GM18502 (cell line): Measurements from ENCODE around the gene NUCB2.
A peak's percentile ranks its signal among the peaks of the same experiment; 100 is the strongest.
"Not testable (repeated sequence)": the region's sequence is repeated elsewhere in the genome, so short reads cannot be mapped to it uniquely, and the experiment has no call there.

Experiments used
- ATAC-seq: cut with Tn5 transposase; IDR thresholded peaks from one replicate; pipeline ENCODE4 v1.9.1; 2021; ENCODE audit warnings: mild to moderate bottlenecking; ENCODE audit not compliant: unreplicated experiment, poor library complexity

The NUCB2 gene

DNA sequence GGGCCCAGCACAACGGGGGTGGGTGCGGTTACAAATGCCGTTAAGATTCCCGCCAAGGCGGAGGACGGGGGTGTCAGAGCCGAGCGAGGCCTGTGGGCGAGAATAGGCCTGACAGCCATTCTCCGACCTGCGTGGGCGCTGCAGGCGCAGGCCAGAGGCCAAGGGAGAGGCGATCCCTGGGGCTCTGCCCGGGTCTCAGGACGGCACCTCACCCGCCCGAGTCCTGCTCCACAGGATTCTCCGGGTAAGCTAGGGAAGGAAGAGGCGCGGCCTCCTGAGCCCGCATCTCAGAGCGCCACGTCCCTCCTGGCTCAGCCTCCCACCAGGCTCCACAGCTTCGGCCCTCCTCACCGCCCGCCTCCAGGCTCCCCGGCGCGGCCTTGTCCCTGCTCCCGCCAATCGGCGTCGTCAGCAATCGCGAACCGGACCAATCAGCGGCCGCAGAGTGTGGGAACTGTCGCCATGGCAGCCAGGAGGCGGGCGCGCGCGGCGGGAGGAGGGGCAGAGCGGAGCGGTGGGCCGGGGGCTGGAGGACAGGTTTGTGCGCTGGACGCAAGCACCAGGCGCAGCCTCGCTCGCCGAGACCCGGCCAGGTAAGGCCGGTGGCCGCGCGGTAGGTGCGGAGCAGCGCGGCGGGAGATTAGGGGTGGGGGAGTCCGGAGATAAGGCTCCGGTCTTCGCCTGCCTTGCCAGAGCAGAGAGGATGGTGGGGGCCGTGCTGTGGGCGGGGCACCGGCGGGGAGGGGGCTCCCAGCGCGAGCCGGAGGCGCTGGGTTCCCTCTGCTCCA, at the start of gene NUCB2:
Gene NUCB2, plus strand, starts transcription at position 504 of the 788 bp plus-strand sequence. CDS start 18,585 bp downstream, outside the sequence.
- peak; percentile 98 for ATAC-seq

DNA sequence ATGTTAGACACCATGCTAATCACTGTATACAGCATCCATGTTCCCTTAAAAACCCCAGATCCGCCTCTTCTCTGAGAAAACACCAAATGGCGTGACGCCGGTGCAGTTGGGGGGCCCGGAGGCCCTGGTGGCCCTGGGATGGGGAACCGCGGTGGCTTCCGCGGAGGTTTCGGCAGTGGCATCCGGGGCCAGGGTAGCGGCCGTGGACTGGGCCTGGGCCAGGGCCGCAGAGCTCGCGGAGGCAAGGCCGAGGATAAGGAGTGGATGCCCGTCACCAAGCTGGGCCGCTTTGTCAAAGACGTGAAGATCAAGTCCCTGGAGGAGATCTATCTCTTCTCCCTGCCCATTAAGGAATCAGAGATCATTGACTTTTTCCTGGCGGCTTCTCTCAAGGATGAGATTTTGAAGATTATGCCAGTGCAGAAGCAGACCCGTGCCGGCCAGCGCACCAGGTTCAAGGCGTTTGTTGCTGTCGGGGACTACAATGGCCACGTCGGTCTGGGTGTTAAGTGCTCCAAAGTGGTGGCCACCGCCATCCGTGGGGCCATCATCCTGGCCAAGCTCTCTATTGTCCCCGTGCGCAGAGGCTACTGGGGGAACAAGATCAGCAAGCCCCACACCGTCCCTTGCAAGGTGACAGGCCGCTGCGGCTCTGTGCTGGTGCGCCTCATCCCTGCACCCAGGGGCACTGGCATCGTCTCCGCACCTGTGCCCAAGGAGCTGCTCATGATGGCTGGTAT, 48.2 kb upstream of the NUCB2 start:
- not testable (repeated sequence) for ATAC-seq

DNA sequence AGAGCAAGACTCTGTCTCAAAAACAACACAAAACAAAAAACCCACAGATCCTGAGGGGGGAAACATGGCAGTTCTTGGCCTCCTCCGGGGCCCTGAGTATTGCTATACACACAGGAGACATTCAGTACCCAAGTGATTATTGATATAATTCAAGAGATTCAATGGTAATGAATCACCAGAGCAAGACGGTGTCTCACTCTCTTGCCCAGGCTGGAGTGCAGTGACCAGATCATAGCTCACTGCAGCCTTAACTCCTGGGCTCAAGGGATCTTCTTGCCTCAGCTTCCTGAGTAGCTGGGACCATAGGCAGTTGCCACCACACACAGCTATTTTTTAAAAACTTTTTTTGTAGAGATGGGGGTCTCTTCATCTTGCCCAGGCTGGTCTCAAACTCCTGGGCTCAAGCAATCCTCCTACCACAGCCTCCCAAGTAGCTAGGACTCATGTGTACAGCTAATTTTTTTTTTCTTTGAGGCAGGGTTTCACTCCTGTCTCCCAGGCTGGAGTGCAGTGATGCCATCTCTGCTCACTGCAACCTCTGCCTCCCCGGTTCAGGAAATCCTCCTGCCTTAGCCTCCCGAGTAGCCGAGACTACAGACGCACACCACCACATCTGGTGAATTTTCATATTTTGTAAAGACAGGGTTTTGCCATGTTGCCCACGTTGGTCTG, 46.9 kb upstream of the NUCB2 start:
- ATAC-seq, result no peak

DNA sequence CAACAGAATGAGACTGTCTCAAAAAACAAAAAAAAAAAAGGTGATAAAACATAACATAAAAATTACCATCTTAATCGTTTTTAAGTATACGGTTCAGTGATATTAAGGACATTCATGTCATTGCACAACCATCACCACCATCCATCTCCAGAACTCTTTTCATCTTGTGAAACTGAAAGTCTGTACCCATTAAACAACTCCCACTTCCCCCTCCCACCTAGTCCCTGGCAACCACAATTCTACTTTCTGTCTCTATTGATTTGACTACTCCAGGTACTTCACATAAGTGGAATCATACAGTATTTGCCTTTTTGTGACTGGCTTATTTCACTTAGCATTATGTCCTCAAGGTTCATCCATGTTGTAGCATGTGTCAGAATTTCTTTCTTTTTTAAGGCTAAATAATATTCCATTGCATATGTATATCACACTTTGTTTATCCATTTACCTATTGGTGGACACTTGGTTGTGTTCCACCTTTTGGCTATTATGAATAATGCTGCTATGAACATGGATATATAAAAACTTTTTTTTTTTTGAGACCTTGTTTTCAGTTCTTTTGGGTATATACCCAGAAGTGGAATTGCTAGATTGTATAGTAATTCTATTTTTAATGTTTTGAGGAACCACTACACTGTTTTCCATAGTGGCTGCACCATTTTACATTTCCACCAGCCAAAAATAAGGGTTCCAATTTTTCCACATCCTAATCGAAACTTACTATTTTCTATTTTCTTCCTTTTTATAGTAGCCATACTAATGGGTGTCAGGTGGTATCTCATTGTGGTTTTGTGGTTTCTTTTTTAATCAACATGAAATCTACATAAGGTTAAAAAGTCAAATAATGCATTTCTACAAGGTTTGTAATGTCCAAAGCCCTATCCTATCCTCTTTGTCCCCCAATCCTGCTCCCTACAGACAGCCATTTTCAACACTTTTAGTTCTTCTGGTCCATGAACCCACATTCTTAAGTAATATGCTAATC, 45.4 kb upstream of the NUCB2 start:
- peak; percentile 98 for ATAC-seq

DNA sequence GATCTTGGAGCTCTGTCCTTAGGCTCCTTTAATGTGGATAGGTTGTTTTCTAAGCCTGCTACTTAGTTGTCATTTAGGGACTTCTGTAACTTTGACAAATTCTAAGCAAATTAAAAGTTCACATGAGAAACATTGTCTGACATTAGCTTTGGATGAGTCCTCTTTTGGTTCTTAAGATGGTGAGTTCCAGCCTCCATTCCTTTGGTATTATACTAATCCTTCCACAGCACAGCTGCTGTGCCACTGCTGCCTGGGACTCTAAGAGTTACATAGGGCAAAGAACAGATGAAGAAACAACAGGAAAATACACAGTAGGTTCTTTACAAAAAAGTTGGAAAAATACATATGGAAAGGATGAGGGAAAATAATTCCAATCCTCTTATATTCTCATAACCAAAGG, 43.4 kb upstream of the NUCB2 start:
- ATAC-seq, result no peak

DNA sequence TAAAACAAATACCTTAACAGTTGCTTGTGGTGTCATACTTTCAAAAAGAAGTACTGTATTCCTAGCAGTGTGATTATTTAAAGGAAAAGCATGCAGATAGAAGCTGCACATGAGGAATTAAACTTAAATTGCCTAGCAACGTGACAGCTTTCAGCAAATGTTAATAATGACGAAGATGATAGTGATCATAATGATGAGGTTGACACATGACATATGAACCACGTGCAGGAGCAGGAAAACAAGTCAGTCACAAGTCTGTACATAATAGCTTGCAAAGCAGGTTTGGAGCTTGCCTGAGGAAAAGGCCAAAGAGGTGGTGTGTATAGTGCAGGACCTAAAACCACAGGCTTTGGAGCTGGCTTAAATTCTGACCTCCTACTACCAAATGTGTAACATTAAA, 38.2 kb upstream of the NUCB2 start:
- ATAC-seq, result no peak

DNA sequence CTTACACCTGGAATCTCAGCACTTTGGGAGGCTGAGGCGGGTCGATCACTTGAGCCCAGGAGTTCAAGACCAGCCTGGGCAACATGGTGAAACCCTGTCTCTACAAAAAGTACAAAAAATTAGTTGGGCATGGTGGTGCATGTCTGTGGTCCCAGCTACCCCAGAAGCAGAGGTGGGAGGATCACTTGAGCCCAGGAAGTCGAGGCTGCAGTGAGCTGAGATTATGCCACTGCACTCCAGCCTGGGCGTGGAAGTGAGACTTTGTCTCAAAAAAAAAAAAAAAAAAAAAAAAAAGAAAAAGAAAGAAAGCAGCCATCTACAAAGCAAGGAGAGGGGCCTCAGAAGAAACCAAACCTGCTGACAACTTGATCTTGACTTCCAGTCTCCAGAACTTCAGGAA, 36.6 kb upstream of the NUCB2 start:
- not testable (repeated sequence) for ATAC-seq

DNA sequence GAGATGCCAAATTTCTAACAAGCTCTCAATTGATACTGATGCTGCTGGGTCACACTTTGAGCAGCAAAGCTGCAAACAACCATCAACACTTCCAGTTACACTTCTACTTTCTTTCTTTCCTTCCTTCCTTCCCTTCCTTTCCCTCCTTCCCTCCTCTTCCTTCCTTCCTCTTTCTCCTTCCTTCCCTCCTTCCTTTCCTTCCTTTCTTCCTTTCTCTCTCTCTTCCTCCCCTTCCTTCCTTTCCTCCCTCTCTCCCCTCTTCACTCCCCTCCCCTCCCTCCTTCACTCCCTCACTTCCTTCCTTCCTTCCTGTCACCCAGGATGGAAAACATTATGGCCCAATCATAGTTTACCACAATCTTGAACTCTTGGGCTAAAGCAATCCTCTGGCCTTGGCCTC, 35.8 kb upstream of the NUCB2 start:
- no peak for ATAC-seq

DNA sequence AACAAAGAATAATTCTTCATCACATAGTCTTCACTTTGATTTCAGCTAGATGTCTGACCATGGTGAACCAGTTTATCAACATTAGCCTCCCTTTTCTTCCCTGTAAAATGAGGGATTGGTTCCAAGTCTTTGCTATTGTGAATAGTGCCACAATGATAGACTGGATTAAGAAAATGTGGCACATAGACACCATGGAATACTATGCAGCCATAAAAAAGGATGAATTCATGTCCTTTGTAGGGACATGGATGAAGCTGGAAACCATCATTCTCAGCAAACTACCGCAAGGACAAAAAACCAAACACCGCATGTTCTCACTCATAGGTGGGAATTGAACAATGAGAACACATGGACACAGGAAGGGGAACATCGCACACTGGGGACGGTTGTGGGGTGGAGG, 33.6 kb upstream of the NUCB2 start:
- not testable (repeated sequence) for ATAC-seq

DNA sequence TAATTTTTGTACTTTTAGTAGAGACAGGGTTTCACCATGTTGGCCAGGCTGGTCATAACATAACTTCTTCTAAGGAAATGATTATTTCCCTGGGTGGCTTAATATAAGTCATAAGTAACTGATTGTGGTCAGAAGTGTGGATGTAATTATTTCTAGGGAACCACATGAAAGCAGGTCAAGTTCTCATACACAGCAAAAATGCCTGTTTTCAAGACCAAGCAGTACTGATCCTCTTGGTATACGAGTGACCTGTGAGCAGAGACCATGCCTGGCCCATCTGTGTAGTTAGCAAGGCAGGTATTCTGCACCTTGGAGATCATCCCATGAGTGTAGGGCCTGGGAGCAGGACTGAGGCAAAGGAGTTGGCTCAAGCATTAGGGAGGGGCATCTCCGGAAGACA, 32.5 kb upstream of the NUCB2 start:
- ATAC-seq, result peak; percentile 81

DNA sequence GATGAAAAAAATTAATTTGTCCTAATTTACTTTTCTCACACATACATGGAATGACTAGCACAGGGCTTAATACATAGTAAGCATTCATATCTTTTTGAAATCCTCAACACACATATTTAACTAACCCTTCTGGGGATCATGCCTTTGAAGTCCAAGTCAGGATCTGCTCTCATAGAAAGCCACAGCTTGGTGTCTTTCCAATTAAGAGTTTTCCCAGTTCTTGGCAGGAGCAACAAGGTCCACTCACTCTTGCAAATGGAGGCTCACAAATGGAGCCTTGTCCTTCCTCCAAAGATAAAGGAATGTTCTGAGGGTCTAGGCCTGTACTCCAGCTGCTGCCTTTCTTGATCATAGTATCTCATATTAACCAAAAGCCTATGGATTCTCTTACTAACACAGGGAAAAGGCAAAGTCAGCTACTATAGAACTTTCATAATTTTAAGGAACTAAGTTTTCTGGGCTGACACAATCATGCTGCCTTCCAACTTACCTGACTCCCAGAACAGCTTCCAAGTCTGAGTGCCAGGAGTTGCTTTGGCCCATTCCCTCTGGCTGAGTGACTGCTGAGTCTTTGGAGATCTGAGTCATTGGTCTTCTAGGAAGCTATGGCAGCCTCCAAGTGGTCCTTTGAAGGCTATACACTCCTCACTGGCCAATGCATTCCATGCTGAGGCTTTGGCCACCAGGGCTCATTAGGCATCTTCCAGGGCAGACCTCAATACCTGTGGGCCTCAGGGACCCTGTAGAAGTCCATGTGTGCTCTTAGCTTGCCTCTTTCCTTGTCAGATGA, 25.8 kb upstream of the NUCB2 start:
- ATAC-seq, result no peak

DNA sequence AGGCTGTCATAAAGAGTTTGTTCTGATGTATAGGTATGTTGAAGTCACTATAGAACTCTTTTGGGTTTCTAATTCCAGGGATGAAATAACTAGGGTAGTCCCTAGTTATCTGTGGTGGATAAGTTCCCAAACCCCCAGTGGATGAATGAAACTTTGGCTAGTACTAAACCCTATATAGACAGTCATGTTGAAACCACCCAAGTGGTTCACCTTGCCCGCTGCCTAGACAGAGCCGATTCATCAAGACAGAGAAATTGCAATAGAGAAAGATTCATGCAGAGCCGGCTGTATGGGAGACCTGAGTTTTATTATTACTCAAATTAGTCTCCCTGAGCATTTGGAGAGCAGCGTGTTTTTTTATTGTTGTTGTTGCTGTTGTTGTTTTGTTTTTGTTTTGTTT, 23.8 kb upstream of the NUCB2 start:
- ATAC-seq, result no peak

DNA sequence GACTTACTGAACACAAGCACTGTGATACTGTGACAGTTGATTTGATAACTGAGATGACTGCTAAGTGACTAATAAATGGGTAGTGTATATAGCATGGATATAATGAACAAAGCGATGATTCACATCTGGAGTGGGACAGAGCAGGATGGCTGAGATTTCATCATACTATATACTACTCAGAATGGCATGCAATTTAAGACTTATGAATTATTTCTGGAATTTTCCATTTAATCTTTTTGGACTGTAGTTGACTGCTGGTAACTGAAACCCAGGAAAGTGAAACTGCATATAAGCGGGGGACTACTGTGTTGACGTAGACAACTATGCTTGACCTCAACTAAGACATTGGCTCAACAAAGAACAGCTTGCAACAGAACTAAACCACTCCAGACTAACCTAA, 20.0 kb upstream of the NUCB2 start:
- no peak for ATAC-seq

DNA sequence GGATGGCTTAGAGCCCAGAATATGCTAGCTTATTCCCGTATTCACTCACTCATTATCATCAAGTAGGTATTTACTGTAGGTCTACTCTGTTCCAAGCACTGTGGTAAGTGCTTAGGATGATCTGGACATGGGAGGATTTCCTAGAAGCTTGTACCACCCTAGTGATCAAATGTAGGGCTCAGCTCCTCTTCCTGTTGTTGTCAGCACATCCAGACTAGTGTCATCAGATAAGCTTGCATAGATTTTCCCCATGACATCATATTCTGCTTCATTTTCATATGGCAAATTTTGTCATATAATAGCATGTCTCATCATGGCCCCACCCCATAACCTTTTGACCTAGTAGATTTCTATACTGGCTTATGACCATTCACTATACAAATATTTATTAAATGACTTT, 19.3 kb upstream of the NUCB2 start:
- ATAC-seq, result no peak

DNA sequence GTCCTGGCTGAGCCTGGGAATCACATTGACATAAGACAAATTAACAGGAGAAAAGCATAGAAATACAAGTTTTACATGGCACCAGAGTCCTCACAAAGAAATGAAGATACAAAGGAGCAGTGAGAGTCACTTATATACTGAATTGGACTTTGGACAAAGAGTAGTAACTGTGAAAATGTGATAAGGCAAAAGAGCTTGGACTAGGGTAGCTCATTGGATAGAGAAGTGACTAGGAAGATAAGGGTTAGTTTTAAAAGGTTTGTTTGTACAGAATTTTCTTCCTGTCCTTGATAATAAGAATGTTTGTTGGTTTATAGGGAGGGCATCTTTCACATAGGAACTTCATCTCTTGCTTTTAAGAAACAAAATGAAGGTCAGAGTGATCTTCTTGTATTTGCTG, 17.9 kb upstream of the NUCB2 start:
- ATAC-seq, result no peak

DNA sequence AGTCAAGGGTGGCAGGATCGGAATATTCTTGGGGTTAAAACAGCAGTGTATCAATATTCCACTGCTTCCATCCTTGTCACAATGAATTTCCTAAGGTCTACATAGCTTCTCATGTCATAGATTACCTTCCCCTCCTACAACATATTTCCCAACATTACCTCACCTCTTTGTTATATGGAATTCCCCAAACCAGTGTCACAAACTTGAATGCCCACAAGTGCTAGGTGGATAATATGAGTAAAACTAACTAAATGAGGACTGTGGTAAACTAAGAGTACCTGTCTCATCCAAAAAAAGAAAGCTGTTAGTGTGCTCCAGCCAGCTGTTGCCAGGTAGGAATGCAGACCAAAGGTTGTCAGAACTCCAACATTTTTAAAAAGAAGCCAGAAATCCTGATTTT, 17.0 kb upstream of the NUCB2 start:
- ATAC-seq, result no peak

DNA sequence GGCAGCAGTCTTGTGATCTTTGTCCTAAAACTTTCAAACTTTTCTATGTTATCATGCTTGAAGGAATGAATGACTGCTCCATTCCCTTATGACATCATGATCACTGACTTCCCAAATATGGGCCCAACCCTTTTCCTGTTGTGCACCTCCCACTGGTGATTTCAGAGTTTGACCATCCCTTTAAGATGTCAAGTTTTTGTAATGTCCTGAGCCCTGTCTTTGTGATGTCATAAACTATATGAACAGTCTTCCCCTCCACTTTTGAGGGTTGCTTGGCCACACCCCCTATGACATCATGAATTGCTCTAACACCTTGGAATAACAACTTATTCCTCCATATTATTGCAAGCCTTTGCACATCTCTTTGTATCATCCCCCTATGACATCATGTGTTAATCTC, 16.5 kb upstream of the NUCB2 start:
- no peak for ATAC-seq

DNA sequence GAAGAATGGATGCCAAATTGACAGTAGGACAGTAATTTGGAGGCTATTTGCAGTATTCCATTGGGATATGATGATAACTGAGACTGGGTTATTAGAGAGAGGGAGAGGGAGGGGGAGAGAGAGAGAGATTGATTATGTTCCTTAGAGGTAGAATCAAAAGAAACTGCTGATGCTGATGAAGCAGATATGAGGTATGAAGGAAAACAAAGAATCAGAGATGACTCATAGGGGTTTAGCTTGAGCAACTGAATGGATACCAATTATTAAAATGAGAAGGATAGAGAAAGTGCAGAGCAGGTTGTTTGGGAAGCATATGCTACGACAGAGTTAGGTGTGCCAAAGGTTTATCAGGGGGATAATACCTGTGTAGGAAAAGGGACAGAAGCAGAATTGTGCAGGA, 12.8 kb upstream of the NUCB2 start:
- ATAC-seq, result no peak

DNA sequence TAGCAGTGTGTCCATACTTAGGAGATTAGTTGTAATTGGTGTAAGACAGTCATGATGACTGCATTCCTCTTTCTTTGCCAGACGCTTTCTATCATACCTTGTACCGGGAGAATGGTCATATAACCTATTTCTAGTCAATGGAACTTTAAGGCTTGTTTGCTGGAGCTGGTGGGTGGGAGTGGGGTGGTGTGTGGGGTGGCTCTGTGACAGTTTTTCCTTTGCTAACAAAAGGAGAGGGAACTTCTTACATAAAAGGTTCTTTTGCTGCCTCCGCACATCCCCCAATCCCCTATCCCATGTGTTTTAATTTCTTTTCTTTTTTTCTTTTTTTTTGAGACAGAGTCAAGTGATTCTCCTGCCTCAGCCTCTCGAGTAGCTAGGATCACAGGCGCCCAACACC, 9.8 kb upstream of the NUCB2 start:
- no peak for ATAC-seq
